HG03575 (cell line): Measurements from ENCODE around the gene KDM6A.
A peak's percentile ranks its signal among the peaks of the same experiment; 100 is the strongest.
"Not testable (repeated sequence)": the region's sequence is repeated elsewhere in the genome, so short reads cannot be mapped to it uniquely, and the experiment has no call there.

Experiments used
- ATAC-seq: cut with Tn5 transposase; IDR thresholded peaks from one replicate; pipeline ENCODE4 v1.9.1; 2021; ENCODE audit not compliant: unreplicated experiment, insufficient number of reproducible peaks, low FRiP score; ENCODE audit errors: extremely low read depth

The KDM6A gene

GRCh38 chrX:44980883-44981282 is 107.9 kb downstream of the KDM6A start:
- ATAC-seq: no peak

GRCh38 chrX:44989995-44990770 is 117.2 kb downstream of the KDM6A start:
- no peak for ATAC-seq

GRCh38 chrX:44992775-44993174 is 119.8 kb downstream of the KDM6A start:
- no peak for ATAC-seq

- no peak for ATAC-seq
Measured at GRCh38 chrX:44996277-44996676, 123.3 kb downstream of the KDM6A start.

GRCh38 chrX:44997282-44997812 is 124.4 kb downstream of the KDM6A start:
- ATAC-seq: no peak

GRCh38 chrX:44997888-44998287 is 124.9 kb downstream of the KDM6A start:
- no peak for ATAC-seq

- not testable (repeated sequence) for ATAC-seq
Measured at GRCh38 chrX:44999237-44999636, 126.2 kb downstream of the KDM6A start.

GRCh38 chrX:44999872-45000271 is 126.9 kb downstream of the KDM6A start:
- ATAC-seq: not testable (repeated sequence)

GRCh38 chrX:45001048-45001447 is 128.1 kb downstream of the KDM6A start:
- no peak for ATAC-seq

GRCh38 chrX:45003085-45003484 is 130.1 kb downstream of the KDM6A start:
- ATAC-seq: no peak

GRCh38 chrX:45006002-45006800 is 133.2 kb downstream of the KDM6A start:
- no peak for ATAC-seq

GRCh38 chrX:45007598-45007997 is 134.6 kb downstream of the KDM6A start:
- peak; percentile 71 for ATAC-seq

GRCh38 chrX:45009371-45010000 is 136.5 kb downstream of the KDM6A start:
- no peak for ATAC-seq

- ATAC-seq: no peak
Measured at GRCh38 chrX:45011131-45011530, 138.1 kb downstream of the KDM6A start.

GRCh38 chrX:45011597-45011996 is 138.6 kb downstream of the KDM6A start:
- ATAC-seq: no peak

GRCh38 chrX:45017946-45018345 is 145.0 kb downstream of the KDM6A start:
- ATAC-seq: no peak

GRCh38 chrX:45022150-45022549 is 149.2 kb downstream of the KDM6A start:
- no peak for ATAC-seq

- no peak for ATAC-seq
Measured at GRCh38 chrX:45024501-45024900, 151.5 kb downstream of the KDM6A start.

GRCh38 chrX:45026036-45026435 is 153.0 kb downstream of the KDM6A start:
- ATAC-seq: no peak
